Cortex of kidney (tissue), 1 donor: Measurements from ENCODE around the gene VTI1A.

Source experiments
- DNase-seq: peaks from one replicate; lab custom pipeline; 2025; lab: John Stamatoyannopoulos, UW

VTI1A gene

DNA sequence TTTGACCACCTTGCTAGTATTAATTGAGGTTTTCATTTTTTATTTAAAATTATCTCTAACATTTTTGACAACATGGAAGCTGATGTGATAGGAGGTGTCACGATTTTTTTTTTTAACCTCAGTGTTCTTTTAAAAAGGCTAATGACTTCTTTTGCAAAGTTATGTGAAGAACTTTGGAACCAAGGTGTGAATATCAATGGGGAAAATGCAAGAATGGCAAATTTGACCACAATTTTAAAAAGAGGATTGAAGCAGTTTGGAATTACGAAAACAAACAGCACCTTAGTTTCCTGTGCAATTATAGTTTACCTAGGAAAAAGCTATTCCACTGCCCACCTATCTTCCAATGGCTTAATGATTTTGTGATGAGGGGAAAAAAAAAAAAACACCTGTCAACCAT lies 232.4 kb downstream of the VTI1A start:
- no peak for DNase-seq

DNA sequence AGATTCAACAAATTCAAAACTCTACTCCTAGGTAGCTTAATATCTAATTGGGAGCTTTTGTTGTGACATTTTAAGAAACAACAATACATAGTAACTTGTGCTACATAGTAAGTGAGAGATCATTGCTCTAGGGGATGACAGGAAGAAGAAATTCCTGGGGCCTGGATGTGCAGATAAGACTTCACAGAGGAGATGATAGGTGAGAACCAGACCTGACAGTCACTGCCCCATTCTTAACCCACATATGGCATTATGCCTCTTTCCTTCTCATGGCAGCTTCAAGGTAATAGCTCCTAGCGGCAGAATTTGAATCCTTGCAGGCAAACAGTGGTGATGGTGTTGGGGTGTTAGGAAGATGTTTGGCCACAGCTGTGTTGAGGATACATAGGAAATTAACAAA lies 233.6 kb downstream of the VTI1A start:
- DNase-seq: no peak

DNA sequence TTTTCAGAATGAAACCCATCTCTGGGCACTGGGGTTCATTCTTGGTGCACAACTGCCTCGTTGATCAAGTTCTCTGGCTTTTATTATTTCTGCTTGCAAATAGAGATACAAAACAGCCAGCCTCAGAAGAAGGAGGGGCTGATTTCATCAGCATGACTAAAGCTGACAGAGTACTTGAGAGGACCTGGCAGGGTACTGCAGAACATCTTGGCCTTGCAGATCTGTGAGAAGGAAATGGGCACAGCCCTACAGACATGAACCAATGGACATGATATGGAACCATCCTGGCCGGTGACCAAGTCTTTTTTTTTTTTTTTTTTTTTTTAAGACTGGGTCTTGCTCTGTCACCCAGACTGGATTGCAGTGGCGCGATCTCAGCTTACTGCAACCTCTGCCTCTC lies 240.6 kb downstream of the VTI1A start:
- no peak for DNase-seq

DNA sequence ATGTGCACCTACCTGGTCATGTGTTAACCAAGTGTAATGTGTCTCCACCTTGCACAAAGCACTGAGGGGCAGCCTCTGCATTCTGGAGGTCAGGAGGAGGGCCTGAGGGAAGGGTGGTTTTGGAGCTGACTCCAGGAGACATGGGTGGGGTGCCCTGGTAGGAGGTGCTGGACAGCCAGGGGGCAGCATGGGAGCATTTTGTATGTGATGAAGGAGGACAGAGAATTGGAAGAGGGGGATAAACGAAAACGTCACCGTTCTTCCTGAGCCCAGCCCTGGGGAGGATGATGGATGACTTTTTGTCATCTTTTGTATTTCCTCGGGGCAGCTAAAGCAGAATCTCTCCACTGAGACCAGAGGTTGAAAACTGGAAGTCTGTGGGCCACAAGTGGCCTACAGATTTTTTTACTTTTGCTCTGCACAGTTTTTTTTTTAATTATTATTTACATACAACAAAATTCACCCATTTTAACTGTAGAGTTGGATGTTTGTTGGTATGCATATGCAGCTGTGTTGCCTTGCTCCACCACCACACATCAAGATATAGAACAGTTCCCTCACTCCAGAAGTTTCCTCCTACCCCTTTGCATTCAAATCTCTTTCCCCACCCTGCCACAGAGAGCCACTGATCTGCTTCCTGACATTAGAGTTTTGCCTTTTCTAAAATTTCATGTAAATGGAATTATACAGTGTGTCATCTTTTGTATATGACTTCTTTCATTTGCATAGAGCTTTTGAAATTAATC lies 242.5 kb downstream of the VTI1A start:
- DNase-seq: no peak

DNA sequence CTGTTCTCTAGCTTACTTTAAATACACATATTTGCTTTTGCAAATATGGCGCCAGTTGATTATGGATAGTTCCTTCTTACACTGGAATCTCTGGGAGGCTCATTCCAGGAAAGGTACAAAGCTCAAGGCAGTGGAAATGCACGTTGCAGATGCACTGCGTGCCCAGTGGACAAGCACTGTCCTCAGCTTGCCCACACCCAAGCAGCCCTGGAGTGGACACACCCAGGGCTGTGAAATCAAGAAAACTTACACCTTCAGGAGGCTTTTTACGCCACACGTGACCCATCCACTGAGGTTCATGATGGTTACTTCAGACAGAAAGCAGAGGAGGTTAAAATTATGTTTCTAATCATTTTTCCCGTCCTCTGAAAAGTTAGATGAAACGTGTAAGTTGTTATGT lies 248.5 kb downstream of the VTI1A start:
- no peak for DNase-seq

DNA sequence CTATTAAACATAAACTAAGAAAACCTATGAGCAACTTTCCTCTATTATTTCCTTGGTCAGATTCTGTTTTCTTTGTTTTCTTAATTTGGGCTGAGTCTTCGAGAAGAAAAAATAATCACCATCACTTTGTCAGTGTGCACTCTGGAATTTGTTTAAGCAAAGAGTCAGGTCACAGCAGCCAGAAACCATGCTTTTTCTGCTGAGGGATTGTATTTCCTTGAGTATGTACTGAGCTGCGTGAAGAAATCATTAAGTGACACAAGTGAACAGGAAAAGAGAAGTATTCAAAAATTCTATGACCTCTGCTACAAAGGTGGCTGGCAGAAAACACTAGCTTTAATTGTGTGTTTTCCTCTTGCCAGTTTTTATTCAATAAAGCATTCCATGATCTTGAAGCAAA lies 249.6 kb downstream of the VTI1A start:
- DNase-seq: no peak

DNA sequence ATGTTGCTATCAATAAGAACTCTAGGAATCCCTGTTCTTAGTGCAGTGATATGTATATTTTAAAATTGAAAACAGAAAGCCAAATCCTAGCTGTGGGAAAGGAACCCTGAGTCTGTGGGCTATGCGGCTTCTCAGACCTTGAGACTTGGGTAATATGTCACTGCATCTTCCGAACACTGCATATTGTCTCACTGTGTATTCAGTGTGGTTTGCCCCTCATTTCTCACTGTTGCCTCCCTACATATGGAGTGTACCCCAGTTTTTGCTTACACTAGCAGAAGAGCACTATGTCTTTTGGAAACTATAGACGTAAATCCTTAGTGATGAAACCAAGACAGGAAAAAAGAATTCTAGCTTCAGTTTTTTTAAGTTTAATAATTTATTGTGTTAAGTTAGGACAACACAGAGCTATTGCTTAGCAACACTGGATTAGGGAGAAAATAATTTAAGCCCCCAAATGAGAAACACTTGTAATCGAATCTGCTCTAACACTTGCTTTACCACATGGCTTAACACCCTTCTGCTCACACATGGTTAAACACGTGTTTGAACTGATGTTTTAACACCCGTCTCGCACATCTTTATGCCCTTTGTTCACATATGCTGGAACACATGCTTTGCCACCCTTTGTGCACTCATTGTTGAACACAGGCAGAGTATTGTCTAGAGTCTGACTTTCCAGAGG lies 251.3 kb downstream of the VTI1A start:
- DNase-seq: no peak

DNA sequence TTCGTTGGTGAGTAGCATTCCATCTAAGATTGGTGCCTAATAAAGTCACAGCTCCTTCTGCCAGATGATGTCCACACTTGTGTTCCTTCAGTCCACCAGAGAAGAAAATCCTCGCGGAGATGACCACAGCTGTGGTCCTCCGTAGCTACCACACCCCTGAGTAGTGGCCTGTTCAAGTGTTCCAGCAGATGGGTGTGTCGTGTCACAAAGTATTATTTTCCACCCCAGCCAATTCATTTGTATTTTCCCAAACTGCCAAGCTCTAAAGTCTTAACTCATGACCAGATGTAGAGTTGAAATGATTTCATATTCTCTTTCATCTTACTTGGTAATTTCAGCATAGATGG lies 251.8 kb downstream of the VTI1A start:
- no peak for DNase-seq

DNA sequence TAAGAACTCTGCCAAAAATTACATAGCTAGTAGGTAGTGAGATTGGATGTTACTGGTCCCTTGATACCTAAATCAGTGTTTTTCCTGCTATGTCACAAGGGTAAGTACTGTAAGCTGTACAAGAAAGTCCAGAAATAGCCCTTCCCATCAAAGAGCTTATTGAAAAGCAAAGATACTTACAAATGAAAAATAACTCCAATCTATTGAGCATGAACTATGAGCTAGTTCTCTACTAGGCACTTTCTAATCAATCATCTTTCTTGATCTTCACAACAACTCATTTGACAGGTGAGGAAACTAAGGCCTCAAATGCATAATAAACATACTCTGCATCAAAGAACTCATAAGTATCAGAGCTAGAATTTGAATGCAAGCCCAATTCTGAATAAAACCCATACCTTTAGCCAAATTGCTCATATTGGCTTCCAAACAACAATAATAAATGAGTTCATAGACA lies 253.2 kb downstream of the VTI1A start:
- DNase-seq: no peak

DNA sequence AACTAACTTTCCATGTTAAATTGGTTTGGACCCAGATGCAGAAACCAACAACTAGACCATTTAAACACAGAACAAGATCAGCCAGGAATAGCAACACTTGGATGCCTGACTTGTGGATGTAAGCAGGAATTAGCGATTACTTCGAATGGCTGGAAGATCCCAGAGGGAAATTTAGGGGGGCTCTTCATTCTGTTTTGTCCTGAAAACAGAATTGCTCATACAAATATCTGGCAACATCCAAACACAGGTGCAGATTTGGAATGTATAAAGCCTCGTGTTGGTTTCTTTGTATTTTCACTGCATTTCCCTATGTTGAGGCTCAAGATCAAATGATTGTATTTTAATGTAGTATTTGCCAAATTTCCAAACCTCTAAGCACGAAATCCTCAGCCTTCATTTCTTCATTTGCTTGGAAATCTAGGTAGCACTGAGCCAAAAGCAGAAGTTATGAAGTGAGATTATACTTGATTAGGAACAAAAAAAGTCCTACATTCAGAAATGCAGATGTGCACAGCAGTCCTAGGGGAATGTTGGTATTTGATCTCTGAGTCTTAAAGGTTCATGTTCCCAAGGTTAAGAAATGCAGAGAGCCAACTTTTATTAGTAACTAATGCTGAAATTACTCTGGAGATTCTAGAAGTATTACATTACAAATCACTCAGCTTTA lies 254.3 kb downstream of the VTI1A start:
- DNase-seq: no peak

DNA sequence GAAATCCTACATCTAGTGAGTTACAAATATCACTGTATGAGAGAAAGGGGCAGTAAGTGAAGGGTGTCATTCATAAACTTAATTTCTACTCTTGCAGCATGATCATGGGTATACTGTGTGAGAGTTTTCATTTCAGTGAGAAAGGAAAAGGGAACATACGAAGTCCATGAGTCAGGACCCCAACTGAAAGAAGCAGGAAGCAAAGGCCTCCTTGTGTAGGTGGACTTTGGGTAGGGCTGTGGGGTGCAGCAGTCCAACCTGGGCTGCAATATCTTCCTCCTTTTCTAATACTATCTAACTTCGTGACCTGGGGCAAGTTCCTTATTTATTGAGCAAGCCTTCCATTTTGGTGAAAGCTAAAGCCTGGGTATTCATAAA lies 254.9 kb downstream of the VTI1A start:
- no peak for DNase-seq

DNA sequence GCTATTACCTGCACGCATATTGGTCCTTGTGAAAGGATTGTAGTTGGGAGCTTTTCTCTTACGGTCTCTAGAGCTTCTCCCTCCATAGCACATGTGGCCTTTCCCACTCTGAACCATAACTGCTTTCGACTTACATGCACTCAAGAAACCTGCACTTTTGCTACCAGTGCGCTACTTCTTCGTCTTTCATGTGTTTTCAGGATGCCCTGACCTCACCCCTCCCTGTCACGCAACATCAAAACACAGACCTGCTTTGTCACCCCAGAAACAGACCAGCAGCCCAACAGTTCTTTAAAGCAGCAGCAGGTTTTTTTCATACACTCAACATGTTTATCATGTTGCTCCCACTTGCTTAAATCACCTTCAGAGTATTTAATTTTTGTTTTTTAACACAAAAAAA lies 259.6 kb downstream of the VTI1A start:
- DNase-seq: no peak

DNA sequence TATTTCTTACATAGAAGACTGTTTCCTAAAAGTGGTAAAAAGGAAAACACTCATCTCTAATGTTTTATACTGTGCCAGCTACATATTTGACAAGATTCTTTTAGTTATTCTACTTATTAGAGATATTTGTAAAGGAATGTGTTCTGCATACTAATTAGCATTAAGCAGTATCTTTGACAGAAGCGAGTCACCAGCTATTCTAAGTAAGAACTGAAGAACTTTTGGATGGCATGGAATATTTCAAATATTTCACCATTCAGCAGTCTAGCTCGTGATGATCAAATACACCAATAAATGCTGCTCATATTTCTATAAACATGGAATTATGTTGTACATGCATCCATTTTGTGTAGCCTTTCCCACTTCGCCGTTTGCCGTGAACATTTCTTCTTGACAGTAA lies 261.4 kb downstream of the VTI1A start:
- no peak for DNase-seq

DNA sequence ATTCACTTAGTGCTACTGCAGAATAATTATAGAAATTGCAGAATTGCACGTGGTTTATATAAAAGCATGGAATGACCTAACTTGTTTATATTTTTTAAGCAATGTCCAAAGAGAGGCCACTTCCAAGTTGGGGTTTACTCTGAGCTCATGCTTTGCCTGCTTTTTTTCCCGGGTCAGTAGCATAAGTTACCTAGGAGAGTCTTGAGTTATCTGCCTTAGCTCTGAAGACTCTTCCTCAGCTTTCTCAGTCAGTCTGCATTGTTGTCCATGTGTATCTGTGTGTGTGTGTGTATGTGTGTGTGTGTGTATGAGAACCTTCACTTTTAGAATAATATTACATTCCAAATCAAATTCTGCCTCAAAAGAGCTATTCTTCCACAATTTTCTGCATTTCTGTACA lies 263.5 kb downstream of the VTI1A start:
- no peak for DNase-seq

DNA sequence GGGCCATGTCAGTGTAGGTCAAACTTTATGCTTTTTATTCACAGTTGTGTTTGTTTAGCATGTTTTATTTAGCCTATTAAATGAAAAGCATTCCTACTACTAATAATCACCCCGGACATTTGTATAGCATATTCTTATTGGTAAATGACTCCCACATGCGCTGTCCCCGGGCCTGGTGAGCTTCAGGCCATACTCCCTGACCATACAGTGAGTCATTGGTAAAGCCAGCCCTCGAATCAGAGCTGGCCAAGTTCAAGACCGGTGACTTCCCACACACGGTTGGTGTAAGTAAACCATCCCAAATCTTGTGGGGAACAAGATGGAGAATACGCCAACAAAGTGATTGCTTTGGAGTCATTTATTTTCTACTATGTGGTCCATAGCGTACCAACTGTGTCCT lies 264.4 kb downstream of the VTI1A start:
- DNase-seq: no peak

DNA sequence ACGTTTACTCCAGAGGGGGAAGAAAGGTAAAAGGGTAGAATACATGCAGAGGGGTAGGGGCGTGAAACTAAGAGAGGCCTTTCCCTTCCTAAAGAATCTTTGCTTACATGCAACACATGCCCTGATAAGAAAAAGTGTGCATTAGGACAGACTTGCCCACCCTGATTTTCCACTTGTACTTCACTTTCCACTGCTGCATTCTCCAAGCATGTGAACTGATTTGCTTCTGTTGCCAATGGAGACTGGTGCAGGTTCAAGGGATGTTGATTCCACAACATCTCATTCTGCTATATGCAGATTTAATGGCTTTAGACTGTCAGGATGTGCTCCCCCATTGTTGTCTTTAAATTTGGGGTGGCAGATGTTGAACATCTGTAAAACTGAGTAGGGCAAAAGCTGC lies 265.5 kb downstream of the VTI1A start:
- DNase-seq: no peak

DNA sequence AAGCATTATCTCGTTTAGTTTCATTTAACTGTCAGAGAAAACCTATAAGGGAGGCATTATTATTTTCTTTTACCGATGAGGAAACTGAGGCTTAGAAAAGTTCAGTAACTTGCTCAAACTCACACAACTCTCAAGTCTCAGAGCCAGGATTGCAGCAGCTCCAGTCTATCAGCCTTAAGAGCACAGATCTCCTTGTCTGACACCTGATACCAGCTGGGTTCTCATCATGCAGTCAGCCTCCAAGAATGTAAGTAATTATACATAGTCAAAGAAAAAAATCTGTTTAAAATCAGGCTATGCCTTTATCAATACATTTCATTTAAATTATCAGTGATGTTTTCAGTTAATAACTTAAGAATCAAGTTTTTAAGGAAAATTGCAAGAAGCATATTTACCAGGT lies 266.4 kb downstream of the VTI1A start:
- no peak for DNase-seq

DNA sequence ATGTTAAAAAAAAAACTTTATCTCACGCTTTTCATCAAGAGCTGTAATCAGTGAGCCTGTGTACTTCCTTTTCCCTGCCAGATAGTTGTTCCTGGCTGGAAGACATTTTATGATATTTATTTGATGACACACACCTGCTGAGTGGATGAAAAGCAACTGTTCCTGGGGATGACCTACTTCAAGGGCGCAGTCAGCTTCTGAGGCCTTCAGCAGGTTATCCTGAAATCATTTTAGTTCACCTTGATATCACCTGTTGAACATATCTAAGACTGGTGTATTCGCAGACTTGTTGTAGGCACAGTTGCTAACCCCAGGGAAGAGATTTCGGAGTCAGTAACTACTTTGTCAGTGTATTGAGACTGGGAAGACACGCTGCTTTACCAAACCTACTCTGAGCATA lies 268.6 kb downstream of the VTI1A start:
- DNase-seq: no peak

DNA sequence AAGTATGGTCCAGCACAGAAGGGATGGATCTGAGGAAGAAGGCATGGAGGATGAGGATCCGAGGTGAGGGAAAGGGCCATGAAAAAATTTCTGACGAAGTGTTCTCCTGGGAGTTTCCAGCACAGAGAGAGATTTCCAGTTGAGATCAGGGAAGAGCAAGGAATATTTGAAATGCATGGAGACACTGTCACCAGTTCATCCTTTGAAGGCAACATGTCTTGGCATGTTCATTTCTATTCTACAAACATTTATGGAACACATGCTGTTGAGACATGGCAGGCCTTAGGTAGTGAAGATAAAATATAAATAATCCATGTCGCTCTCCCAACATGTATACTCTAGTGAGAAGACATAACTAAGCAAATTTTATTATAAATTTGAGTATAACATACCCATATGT lies 269.1 kb downstream of the VTI1A start:
- DNase-seq: no peak

DNA sequence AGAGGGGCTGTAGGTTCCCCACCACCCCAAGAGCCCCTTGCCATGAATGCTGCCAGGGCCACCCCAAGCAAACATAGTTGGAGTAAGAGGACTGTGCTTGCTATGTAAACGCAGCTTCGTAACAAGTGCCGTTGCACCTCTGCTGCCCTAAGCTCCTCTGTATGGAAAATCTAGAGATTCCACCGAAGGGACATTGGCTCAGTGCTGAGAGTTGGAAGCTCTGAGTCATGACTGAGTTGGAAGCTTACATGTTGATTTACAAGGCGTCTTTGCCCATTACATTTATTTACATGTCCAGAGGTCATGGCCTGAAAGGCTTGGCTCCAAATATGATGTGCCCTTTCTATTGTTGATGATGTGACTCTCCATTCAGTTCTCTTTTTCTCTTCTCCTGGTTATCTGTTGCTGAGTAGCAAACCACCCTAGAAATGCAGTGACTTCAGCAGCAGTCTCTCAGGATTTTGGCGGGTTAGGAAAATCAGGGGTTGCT lies 270.0 kb downstream of the VTI1A start:
- DNase-seq: no peak

DNA sequence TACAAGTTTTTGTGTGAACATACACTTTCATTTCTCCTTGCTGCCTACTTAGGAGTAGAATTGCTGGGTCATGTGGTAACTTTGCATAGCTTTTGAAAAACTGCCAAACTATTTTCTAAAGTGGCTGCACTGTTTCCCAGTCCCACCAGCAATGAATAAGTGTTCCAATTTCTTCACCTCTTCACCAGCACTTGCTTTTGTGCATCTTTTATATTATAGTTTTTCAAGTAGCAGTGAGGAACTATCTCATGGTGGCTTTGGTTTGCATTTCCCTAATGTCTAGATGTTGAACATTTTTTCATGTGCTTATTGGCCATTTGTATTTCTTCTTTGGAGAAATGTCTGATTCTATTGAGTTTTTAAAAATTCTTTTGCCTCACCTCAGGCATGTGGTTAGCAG lies 273.2 kb downstream of the VTI1A start:
- no peak for DNase-seq

DNA sequence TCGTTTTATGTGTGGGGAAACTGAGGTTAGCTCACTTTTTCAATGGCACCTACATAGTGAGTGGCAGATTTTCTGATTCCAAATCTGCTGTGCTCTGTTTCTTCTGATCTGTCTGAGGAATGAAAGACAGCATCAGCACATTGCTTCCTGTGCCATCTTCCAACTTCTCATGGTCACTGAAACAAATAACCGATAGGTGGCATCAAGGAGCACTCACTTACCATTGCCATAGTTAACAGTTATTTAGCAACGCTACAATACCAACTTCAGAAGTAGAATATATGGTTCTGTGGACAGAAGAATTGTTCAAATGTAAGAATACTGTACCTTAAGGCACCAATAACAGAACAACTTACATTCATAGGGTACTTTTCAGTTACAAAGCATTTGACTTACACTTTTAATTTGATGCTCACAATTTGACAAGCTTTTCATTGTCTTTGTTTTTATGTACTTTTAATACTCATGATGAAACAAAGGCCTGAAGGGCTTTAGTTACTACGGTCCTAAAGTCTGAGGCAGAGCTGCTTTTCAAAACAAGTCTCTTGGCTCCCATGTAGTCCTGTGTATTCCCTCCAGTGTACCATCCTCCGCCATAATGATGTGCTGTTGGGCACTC lies 274.2 kb downstream of the VTI1A start:
- no peak for DNase-seq

DNA sequence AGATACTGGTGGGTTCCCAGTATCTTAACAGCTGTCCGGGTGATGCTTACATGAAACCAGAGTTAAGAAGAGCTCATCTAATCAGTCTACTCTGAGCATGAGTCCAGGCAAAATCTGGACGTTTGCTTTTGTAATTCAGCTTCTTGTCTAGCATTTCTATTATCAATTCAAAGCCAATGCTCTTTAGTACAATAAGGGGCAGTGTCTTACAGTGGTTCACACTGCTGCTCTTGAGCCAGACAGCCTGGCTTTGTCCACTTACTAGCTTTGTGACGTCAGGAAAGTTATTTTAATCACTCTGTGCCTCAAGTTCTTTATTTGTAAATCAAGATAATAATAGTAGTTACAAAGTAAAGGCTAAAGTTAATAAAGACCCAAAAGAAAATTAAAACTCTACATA lies 275.7 kb downstream of the VTI1A start:
- no peak for DNase-seq
